Activated effector memory CD4-positive, alpha-beta T cell treated with anti-CD3 and anti-CD28 coated beads, Interleukin-2, amount 50 U/mL, for 16 hours (primary cell): ENCODE results near the gene PAXIP1.

ENCODE experiments used
- DNase-seq: peaks from one replicate; pipeline ENCODE4 v3.0.0-alpha.2; 2020

The PAXIP1 gene

DNA sequence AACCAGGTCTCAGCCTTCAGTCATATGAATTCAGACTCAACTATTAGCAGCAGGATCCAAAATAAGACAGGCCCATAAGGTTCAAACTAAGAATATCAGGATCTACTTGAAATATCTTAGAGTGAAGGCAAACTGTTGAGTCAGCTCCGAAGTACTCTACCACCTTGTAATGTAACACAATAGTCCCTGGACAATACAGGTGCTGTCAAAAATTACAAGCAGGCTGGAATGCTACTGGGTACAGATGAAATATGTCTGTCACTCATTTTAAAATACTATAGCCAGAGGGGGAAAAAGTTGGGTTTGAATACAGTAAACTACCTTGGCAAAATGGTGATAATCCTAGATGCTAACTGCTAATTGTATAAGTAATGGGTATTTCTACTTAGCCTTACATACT is 6.8 kb downstream of the PAXIP1 start:
- DNase-seq = no peak

GRCh38 chr7:154994996-154995395 is 7.9 kb downstream of the PAXIP1 start:
- DNase-seq = no peak

DNA sequence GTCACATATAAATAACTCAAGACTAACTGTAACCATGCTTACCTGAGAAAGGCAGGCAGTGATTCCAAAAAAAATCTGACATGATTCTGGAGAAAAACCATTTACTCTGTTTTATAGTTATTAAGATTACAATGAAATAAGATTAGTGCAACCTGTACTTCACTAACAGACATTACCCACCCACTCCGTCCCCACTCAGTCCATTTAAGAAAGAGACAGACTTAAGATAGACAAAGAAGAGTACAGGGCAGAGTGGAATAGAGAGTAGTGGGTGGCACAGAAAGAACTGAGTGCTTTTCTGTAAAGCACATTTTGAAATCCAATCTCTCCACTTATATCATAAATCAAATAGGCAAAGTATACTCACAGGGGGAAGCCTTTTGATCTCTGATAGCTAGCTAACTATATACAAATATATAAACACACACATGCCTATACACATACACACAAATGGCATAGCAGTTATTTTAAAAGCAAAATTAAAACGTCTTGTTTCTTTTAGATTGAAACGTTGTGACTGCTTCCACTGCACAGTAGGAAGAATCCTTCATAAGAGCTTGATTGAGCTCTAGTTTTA is 11.9 kb downstream of the PAXIP1 start:
- DNase-seq = no peak

GRCh38 chr7:154987571-154987970 is 15.4 kb downstream of the PAXIP1 start:
- no peak for DNase-seq

DNA sequence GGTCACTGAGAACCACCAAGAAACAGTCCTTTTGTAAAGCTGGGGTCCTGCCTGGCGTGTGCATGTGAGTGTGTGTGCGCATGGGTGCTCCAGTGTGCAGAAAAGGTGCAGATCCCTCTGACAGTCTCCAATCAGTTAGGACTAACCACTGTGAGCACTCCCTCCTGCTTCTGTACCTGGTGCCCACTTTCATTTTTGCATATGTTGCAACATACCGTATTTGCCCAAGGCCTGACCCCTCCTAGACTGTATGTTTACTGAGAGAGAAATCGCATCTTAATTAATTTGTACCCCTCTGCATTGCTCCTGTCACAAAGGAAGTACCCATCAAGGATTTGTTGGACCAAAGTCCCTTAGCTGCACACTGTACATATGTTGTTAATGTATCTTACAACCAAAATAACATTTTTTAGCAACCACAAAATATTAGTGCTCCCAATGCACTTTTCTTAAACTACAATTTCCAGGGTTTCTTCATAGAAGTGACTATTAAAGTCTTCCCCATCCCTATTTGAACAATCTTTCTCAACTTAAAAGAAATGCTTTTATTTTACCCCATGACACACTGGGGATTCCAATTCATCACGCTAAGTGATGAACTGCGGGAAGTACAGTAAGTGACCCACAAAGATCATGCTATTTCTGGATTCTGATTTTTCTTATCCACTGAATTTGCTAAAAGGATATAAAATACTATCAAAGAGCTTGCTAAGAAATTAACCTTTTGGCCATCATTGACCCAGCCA is 16.6 kb downstream of the PAXIP1 start:
- DNase-seq = no peak

- DNase-seq = no peak
Measured at GRCh38 chr7:154985230-154985629, 17.7 kb downstream of the PAXIP1 start.

DNA sequence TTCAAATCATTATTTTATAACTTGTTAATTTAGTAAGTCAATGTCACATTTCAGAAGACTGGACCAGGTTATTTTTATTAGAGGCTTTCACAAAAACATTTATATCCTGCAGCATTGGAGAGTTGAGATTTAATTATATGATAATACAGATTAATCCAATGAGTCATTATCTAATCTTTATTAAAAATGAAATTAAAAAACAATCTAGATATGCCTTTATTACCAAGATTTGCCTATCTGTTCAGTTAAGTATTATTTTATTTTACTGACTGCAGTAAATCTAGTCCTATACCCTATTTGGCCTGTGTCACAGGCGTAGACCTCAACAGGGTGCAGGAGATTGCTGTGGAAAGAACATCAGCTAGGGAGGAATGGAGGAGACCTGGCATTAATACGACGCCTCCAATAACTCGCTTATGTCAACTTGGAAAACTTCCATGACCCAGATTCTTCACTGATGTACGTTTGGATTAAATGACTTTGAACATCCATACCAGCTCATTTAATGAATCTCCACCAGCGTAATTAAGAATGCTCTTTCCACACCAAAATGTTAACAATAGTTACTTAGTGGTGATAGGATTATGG is 18.2 kb downstream of the PAXIP1 start:
- DNase-seq = no peak

DNA sequence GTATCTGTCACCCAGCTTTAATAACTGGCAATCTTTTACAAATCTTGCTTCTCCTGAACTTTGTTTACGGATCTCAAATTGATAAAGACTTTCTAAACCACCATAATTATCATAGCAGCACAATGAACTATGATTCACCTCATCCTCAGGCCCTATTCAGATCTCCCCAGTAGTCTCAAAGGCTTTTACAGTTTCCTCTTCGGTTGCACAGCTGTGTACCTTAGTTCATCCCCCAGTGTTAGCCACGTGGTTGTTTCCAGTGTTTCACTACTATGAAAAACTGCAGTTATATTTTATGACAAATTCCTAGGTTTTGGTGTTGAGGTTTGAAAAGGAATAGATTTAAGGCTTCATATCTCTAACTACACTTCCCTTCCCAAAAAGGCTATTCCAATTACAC is 24.9 kb downstream of the PAXIP1 start:
- DNase-seq = no peak

GRCh38 chr7:154977250-154977649 is 25.7 kb downstream of the PAXIP1 start:
- no peak for DNase-seq

DNA sequence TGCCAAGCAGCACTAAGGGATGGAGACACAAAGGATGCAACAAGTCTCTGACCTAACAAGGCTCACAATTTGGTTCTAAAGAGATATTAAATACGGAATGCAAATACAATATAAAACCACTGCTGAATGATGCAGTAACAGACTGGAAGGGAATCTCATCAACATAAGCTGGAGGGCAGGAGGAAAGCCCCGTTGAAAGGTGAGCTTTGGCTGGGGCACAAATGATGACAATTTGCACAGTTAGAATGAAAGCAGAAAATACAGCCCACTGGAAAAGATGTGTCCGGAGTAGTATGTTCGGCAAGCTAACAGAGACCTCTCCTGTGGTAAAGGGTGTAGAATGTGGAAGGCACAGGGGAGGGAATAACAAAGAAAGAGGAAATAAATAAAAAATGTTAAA is 26.1 kb downstream of the PAXIP1 start:
- no peak for DNase-seq

DNA sequence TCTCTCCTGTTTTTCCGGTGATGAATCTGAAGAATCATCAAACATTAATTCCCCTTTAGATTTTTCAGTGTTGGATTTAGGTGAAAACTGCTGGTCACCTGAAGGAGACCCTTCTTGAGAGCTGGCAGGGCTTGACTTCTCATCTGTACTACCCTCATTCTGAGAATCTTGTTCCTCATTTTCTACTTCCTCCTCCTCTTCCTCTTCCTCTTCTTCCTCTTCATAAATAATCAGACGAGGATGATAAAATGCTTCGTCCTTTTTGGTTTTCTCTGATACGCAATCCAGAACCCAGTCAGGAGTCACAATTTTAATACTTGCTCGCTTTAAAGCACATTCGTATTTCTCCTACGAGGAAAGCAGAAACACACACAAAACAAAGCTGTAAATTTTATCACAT is 26.9 kb downstream of the PAXIP1 start:
- DNase-seq = no peak

- no peak for DNase-seq
Measured at GRCh38 chr7:154973381-154973780, 29.5 kb downstream of the PAXIP1 start.

DNA sequence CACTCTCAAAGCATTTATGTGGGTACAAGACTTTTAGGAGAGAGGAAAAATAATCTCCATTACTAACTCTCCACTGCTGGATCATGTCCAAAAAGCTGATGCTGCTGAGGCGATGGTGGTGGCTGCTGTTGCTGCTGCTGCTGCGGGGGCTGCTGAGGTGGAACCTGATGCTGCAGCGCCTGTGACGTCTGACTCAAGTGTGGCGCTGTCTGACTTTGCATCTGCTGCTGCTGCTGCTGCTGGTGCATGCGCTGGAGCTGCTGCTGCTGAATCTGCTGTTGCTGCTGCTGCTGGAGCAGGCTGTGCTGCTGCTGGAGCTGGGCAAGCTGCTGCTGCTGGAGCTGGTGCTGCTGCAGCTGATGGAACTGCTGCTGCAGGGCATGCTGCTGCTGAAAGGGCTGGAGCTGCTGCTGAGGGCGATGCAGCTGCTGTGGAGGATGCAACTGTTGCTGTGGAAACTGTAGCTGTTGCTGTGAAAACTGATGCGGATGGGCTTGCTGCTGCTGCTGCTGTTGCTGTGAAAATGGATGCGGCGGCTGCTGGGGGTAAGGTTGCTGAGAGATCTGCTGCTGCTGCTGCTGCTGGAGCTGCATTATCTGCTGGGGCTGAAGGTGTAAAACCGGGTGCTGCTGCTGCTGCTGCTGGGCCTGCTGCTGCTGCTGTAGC is 34.5 kb downstream of the PAXIP1 start:
- no peak for DNase-seq

GRCh38 chr7:154967401-154967955 is 35.4 kb downstream of the PAXIP1 start:
- DNase-seq = no peak

- no peak for DNase-seq
Measured at GRCh38 chr7:154965014-154965413, 37.9 kb downstream of the PAXIP1 start.

- DNase-seq = no peak
Measured at GRCh38 chr7:154960063-154960790, 42.7 kb downstream of the PAXIP1 start.

GRCh38 chr7:154956427-154956826 is 46.5 kb downstream of the PAXIP1 start:
- no peak for DNase-seq

- peak; percentile 90 for DNase-seq
Measured at GRCh38 chr7:154953006-154953684, 49.8 kb downstream of the PAXIP1 start.

GRCh38 chr7:154950960-154951359 is 52.0 kb downstream of the PAXIP1 start:
- DNase-seq = no peak

GRCh38 chr7:154947604-154948003 is 55.3 kb downstream of the PAXIP1 start:
- no peak for DNase-seq

DNA sequence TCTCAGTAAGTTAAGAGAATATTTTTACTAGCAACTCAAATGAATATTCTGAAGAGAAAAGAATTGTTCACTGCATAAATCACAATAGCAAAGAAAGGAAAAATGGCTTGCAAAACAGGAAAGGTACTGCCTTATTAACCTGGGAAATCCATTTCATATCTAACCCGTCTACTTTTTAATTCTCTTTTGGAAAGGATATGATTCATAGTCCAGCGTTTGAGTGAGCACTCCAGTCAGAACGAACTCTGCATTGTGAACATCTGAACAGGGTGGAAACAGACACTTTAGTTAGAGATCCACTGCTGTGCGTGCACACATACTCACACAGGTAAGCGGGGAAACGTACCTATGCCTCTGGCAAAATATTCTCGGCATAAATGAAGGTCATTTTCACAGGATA is 56.8 kb downstream of the PAXIP1 start:
- no peak for DNase-seq

DNA sequence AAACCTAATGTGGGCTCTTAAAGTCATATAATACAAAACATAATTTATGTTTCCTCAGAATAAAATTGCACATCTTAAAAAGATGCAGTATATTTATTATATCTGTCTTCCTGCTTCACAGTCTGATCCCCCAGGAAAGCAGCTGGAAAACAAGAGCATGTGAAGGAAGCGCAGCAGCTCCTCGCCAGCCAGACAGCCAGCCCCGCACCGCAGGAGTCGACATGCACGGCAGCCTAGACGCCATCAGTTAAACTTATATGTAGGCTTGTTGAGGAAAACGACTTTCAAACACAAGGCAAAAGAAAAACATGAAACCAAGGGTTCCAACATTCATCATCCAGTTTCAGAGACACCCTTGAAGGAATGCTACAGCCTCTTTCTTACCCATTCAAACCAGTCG is 59.0 kb downstream of the PAXIP1 start:
- no peak for DNase-seq
